HG03442 (cell line): Measurements from ENCODE around the gene CYBC1.
A peak's percentile ranks its signal among the peaks of the same experiment; 100 is the strongest.

Experiments
- ATAC-seq: cut with Tn5 transposase; IDR thresholded peaks from one replicate; pipeline ENCODE4 v1.9.1; 2021; ENCODE audit warnings: mild to moderate bottlenecking, moderate library complexity; ENCODE audit not compliant: unreplicated experiment

CYBC1 gene

GRCh38 chr17:82449131-82449882 lies 1.2 kb downstream of the CYBC1 start:
- ATAC-seq, result peak; percentile 44

DNA sequence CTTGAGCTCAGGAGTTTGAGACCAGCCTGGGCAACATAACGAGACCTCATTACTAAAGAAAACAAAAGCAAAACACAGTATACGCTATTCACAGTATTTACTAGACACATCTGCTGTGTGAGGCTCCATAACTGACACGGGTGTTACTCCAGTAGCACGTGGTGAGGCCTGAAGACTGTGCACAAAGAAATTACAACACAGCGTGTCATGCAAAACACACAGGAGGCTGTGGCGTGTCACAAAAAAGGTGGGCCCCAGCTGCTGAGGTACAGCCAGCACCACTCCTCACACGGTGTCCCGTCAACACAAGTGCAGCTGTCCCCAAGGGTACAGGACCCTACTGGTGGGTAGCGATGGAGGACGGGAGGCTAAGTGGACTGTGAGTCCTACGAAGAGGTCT lies 2.7 kb downstream of the CYBC1 start:
- ATAC-seq, result no peak

DNA sequence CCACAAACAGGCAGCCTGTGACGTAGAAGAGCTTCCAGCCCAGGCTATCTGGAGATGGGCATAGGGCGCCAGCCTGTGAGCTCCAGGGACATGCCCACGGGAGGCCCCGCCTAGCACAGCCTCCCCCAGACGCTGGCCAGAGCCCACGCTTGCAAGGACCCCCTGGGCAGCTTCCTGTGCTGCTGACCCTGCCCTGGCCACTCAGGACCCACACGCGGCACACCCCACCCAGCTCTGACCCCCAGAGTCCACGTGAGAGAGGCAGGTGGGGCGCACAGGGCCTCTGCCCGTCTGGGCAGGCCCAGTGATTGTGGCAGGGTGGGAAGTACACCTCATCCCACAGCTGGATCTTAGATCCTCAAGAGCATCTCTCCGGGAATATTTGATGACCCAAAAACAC lies 3.9 kb downstream of the CYBC1 start:
- ATAC-seq, result no peak

DNA sequence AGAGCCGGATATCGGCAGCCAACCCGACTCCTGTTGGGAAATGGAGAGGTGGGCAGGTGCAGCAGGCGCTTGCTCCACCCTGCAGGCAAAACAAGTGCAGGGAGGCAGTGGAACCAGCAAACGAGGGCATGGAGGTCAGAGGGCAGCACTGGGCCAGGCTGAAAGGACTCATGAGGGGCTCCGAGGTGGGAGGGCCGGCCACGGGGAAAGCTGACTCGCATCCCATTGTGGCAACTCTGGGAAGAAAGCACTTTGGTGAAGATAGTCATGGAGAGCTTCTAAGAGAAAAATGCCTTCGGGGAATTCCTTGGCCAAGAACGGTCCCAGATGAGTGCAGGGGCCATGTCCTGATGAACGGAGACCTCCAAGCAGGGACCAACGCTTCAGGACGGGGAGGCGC lies 4.4 kb downstream of the CYBC1 start:
- no peak for ATAC-seq

- no peak for ATAC-seq
Observed at GRCh38 chr17:82445542-82445941, 5.0 kb downstream of the CYBC1 start.

DNA sequence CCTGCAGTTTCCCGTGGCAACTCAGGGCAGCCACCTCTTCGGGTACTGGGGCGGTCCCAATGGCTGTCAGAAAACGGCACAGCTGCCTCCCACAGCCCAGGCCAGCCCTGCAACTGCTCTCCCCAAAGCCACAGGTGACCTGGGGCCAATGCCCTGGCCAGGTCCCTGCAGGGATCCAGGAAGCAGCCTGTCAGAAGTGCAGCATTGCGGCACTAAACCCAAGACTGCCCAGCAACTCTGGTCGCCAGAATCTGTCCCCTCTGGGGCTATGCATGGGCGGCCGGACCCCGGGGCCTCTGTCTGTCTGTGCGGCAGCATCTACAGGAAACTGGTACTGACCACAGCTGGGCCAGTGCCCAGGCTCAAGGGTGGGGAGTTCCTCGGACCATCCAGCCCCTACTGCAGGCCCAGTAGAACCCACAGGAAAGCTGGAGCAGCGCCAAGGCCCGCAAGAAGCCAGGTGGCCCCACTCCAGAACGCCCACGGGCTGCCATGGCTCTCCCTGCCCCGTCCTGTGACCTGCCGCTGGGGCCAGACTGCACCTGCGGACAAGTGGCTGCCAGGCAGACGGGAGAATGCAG lies 5.5 kb downstream of the CYBC1 start:
- ATAC-seq, result no peak

- no peak for ATAC-seq
Observed at GRCh38 chr17:82444284-82444893, 6.2 kb downstream of the CYBC1 start.

- no peak for ATAC-seq
Observed at GRCh38 chr17:82443465-82444283, 6.9 kb downstream of the CYBC1 start.

DNA sequence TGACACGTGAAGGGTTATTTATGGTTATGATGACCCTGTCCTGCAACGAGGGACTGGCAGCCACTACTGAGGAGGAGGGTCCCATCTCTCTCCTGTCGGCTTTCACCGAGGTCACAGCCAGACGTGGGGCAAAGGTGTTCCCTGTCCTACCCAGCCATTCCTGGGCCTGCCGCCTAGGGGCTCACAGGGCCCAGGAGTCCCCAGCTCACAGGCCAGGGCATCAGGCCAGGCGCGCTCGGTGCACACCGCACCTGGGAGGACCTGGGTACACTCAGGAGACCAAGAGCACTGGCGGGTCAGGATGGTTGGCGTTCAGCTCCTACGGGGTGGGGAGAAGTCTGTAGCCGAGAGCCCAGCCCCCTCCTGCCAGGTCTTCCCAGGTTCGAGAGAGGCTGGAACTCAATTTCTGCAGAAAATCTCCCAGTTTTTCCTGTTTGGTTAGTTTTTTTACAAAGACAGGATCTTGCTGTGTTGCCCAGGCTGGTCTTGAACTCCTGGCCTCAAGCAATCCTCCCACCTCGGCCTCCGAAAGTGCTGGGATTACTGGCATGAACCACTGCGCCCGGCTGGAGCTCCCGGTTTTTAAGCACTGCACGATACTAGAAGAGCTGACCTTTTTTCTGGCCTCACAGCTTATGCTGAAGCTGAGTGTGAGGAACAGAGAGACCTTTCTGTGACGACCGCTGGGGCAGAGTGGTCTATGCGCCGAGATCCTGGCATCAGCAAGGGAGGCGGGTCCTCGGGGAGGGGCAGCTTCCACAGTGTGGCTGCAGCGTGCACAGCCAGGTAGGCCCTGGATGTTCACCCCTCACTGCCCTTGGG lies 7.7 kb downstream of the CYBC1 start:
- ATAC-seq, result no peak

GRCh38 chr17:82441691-82442487 lies 8.7 kb downstream of the CYBC1 start:
- ATAC-seq, result no peak

DNA sequence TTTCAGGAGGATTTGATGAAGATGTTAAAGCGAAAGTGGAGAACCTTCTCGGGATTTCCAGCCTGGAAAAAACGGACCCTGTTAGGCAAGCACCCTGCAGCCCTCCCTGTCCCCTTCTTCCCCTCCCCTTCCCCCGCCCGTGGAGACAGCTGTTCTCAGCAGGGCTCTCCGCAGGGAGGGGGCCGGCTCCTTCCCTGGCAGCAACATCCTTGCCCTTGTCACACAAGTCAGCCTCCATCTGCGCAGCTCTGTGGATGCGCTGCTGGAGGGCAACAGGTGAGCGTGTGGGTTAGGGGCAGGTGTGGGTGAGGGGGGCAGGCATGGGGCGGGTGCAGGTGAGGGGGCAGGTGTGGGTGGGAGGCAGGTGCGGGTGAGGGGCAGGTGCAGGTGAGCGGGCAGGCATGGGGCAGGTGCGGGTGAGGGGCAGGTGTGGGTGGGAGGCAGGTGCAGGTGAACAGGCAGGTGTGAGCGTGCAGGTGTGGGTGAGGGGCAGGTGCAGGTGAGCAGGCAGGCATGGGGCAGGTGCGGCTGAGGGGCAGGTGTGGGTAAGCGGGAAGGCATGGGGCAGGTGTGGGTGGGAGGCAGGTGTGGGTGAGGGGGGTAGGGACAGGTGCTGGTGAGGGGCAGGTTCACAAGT lies 9.4 kb downstream of the CYBC1 start:
- ATAC-seq, result no peak

- no peak for ATAC-seq
Observed at GRCh38 chr17:82440469-82440981, 10.0 kb downstream of the CYBC1 start.

DNA sequence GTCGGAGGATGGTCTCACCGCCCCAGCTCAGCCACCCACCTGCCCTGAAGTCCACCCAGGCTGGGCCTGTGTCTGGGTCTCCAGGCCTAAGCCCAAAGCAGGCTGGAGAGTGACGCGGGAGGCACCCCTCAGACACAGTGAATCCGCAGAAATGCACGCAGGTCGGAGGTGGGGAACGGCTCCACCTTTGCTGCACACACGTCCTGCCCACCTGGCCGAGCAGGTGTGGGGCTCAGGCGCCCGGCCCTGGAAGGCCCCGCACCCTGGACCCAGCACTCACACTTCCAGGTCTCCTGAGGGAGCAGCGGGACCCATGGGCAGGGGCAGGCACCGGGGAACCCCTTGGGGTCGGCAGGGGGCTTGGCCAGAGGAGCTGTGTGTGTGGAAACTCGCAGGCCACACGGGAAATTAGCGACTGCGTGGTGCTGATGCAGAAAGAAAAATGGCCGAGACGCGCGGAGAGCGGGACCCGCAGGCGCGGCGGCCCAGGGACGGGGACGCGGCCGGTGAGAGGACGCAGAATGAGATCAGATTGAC lies 10.7 kb downstream of the CYBC1 start:
- ATAC-seq, result no peak

- no peak for ATAC-seq
Observed at GRCh38 chr17:82439194-82439828, 11.2 kb downstream of the CYBC1 start.

DNA sequence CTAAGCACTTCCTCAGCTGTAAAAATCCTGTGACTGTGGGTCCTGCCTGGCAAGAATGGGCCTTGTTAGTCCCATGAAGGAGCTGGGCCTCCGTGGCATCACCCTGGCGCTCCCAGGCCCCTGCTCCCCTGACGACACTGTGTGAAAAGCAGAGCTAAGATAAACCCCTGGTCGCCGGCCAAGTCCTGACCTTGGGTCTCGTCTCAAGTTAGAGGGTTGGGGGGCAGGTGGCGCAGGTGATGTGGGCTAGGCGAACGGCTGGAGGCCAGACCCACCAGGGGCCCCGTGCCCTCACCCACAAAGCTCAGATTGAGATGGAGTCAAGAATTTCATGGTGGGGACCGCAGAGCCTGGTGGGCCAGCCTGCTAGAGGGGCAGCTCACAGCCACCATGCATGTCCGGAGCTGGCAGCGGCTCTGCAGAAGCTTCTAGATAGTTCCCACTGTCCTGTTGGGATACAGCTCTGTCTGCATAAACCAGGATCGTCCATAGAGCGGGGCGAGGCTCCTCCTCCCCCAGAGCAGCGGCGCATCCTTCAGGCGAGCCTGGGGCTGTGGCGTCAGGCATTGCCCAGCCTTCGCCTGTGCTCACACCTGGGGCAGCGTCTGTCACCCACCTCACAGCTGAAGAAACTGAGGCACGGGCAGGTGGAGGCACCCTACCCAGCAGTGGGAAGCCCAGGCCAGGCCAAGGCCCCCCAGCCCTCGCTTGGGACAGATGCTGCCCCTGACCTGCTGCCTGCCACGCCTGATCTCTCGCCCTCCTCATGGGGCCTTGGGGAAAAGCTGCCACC lies 12.0 kb downstream of the CYBC1 start:
- ATAC-seq, result no peak

GRCh38 chr17:82437325-82437668 lies 13.3 kb downstream of the CYBC1 start:
- ATAC-seq, result no peak

DNA sequence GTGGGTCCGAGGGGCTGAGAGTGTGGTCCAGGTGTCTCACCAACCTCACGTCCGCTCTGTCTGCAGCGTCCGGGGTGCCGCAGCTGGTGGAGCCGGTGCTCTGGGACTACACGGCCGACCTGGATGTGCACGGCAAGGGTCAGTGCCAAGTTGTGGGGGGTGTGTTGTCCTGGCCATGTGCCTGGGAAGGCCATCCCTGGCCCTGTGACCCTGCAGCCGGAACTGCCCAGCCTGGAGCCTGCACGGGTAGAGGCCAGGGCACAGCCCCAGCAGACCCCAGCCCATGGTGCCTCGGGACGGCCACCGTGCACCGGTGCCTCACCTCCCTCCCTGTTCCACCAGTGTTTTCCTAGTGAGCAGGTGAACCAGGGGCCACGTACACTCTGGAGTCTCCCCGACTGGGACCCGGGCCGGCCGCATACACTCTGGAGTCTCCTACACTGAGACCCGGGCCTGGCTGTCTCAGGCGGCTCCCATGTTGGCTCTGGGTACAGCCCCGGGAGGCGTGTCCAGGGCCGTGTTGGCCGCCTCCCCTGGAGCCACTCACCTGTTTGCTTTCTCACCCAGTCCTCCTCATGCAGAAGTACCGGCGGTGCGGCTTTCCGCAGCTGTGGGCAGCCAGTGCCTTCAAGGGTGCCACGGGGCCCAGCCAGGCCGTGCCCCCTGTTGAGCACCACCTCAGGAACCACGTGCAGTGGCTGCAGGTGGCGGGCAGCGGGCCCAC lies 13.8 kb downstream of the CYBC1 start:
- ATAC-seq, result no peak
